C4-2B (cell line): ENCODE results near the gene SIX2.

ENCODE experiments used
- CTCF ChIP-seq: fragments of 450-650 bp; conservative IDR thresholded peaks from 2 replicates; pipeline ENCODE4 v1.5.1; 2017; ENCODE audit warnings: mild to moderate bottlenecking
- ZFX ChIP-seq: fragments of 450-650 bp; IDR thresholded peaks from 2 replicates; pipeline ENCODE4 v1.6.1; 2017

- no peak for TF ChIP-seq CTCF
- TF ChIP-seq ZFX: no peak
These were observed 7.3 kb downstream of the SIX2 start for GRCh38 chr2:45001869-45002385.
